Measurements from ENCODE around the gene COQ9.
A peak's percentile ranks its signal among the peaks of the same experiment; 100 is the strongest.

COQ9 gene

GRCh38 chr16:57477531-57478202, 30.4 kb downstream of the COQ9 start:
- no peak overlapping the region for H3K4ac ChIP-seq (ENCODE audit: low read depth, low read length)
- H2BK15ac ChIP-seq (replicated peaks; ENCODE audit: low read depth), result no peak overlapping the region
- H3K79me2 ChIP-seq (ENCODE audit: control insufficient read depth, insufficient read depth, low read length), result no peaks in the 10 kb centered on the region
- no peaks in the 10 kb centered on the region for H3K27me3 ChIP-seq (ENCODE audit: insufficient read depth, low read length, poor library complexity)
- H3K9ac ChIP-seq (ENCODE audit: low read length), result no peak overlapping the region
- no peak overlapping the region for H4K8ac ChIP-seq (ENCODE audit: low read depth, low read length)
- no peak overlapping the region for H3K56ac ChIP-seq (ENCODE audit: low read length)
- no peak overlapping the region for H3K18ac ChIP-seq (ENCODE audit: low read length)
- H2BK5ac ChIP-seq (ENCODE audit: low read length), result no peak overlapping the region
- no peak overlapping the region for H3K23ac ChIP-seq (ENCODE audit: low read length)
- H3K4me1 ChIP-seq (ENCODE audit: control insufficient read depth, low read depth, low read length), result peaks cover 8% of the 10 kb centered on the region
- no CpG with 5 or more reads among the region's 9 CpGs for WGBS (ENCODE audit: extremely low coverage, insufficient coverage, low lambda C conversion rate)
- no peaks in the 10 kb centered on the region for H3K79me1 ChIP-seq (ENCODE audit: low read length)
- H4K5ac ChIP-seq (ENCODE audit: low read length), result no peak overlapping the region
- no peak overlapping the region for H3K4me3 ChIP-seq (ENCODE audit: low read length)
- H3K36me3 ChIP-seq (ENCODE audit: control insufficient read depth, insufficient read depth, low read length), result peaks cover 2% of the 10 kb centered on the region
- no peak overlapping the region for H2BK120ac ChIP-seq (ENCODE audit: low read depth, low read length)
- no peak overlapping the region for H3K4me2 ChIP-seq (ENCODE audit: low read length)
- no peak overlapping the region for H2AK5ac ChIP-seq (ENCODE audit: low read length)
- no peak overlapping the region for H3K27ac ChIP-seq (ENCODE audit: low read depth, low read length)
- peak; percentile 64 for DNase-seq

GRCh38 chr16:57478396-57479204, 31.3 kb downstream of the COQ9 start:
- H3K27ac ChIP-seq (ENCODE audit: low read depth, low read length), result no peak overlapping the region
- no peak overlapping the region for H3K4ac ChIP-seq (ENCODE audit: low read depth, low read length)
- peak overlapping the region; percentile 60 for H3K9ac ChIP-seq (ENCODE audit: low read length)
- peak overlapping the region; percentile 97 for H3K4me2 ChIP-seq (ENCODE audit: low read length)
- H3K79me2 ChIP-seq (ENCODE audit: control insufficient read depth, insufficient read depth, low read length), result no peaks in the 10 kb centered on the region
- H3K27me3 ChIP-seq (ENCODE audit: insufficient read depth, low read length, poor library complexity), result no peaks in the 10 kb centered on the region
- no peaks in the 10 kb centered on the region for H3K79me1 ChIP-seq (ENCODE audit: low read length)
- no peak overlapping the region for H4K8ac ChIP-seq (ENCODE audit: low read depth, low read length)
- no peak overlapping the region for H2AK5ac ChIP-seq (ENCODE audit: low read length)
- no peak for DNase-seq
- H3K23ac ChIP-seq (ENCODE audit: low read length), result no peak overlapping the region
- H3K56ac ChIP-seq (ENCODE audit: low read length), result peak overlapping the region; percentile 84
- H3K18ac ChIP-seq (ENCODE audit: low read length), result no peak overlapping the region
- no peak overlapping the region for H2BK120ac ChIP-seq (ENCODE audit: low read depth, low read length)
- H3K36me3 ChIP-seq (ENCODE audit: control insufficient read depth, insufficient read depth, low read length), result no peaks in the 10 kb centered on the region
- peaks cover 8% of the 10 kb centered on the region for H3K4me1 ChIP-seq (ENCODE audit: control insufficient read depth, low read depth, low read length)
- no peak overlapping the region for H4K5ac ChIP-seq (ENCODE audit: low read length)
- no peak overlapping the region for H3K4me3 ChIP-seq (ENCODE audit: low read length)
- no peak overlapping the region for H2BK5ac ChIP-seq (ENCODE audit: low read length)
- H2BK15ac ChIP-seq (replicated peaks; ENCODE audit: low read depth), result no peak overlapping the region
- 100% methylated on average over 4 of the region's 15 CpGs for WGBS (ENCODE audit: extremely low coverage, insufficient coverage, low lambda C conversion rate)

GRCh38 chr16:57479205-57479975, 32.1 kb downstream of the COQ9 start:
- no peak overlapping the region for H3K27ac ChIP-seq (ENCODE audit: low read depth, low read length)
- H4K8ac ChIP-seq (ENCODE audit: low read depth, low read length), result no peak overlapping the region
- peak overlapping the region; percentile 60 for H3K9ac ChIP-seq (ENCODE audit: low read length)
- no peak overlapping the region for H2BK120ac ChIP-seq (ENCODE audit: low read depth, low read length)
- H3K4me2 ChIP-seq (ENCODE audit: low read length), result peak overlapping the region; percentile 97
- H3K18ac ChIP-seq (ENCODE audit: low read length), result no peak overlapping the region
- no peaks in the 10 kb centered on the region for H3K27me3 ChIP-seq (ENCODE audit: insufficient read depth, low read length, poor library complexity)
- no peaks in the 10 kb centered on the region for H3K79me2 ChIP-seq (ENCODE audit: control insufficient read depth, insufficient read depth, low read length)
- no peak overlapping the region for H2BK15ac ChIP-seq (replicated peaks; ENCODE audit: low read depth)
- no peak overlapping the region for H3K4ac ChIP-seq (ENCODE audit: low read depth, low read length)
- WGBS (ENCODE audit: extremely low coverage, insufficient coverage, low lambda C conversion rate), result no CpG with 5 or more reads among the region's 36 CpGs
- H3K4me3 ChIP-seq (ENCODE audit: low read length), result peak overlapping the region; percentile 59
- no peaks in the 10 kb centered on the region for H3K36me3 ChIP-seq (ENCODE audit: control insufficient read depth, insufficient read depth, low read length)
- H4K5ac ChIP-seq (ENCODE audit: low read length), result no peak overlapping the region
- no peak overlapping the region for H2BK5ac ChIP-seq (ENCODE audit: low read length)
- no peaks in the 10 kb centered on the region for H3K79me1 ChIP-seq (ENCODE audit: low read length)
- H2AK5ac ChIP-seq (ENCODE audit: low read length), result no peak overlapping the region
- peak overlapping the region; percentile 84 for H3K56ac ChIP-seq (ENCODE audit: low read length)
- DNase-seq, result peak; percentile 92
- peaks cover 8% of the 10 kb centered on the region for H3K4me1 ChIP-seq (ENCODE audit: control insufficient read depth, low read depth, low read length)
- no peak overlapping the region for H3K23ac ChIP-seq (ENCODE audit: low read length)

- no peak overlapping the region for H2AK5ac ChIP-seq (ENCODE audit: low read length)
- H3K79me2 ChIP-seq (ENCODE audit: control insufficient read depth, insufficient read depth, low read length), result no peaks in the 10 kb centered on the region
- no peak overlapping the region for H2BK15ac ChIP-seq (replicated peaks; ENCODE audit: low read depth)
- no peak overlapping the region for H2BK120ac ChIP-seq (ENCODE audit: low read depth, low read length)
- DNase-seq, result no peak
- no peak overlapping the region for H2BK5ac ChIP-seq (ENCODE audit: low read length)
- WGBS (ENCODE audit: extremely low coverage, insufficient coverage, low lambda C conversion rate), result no CpG with 5 or more reads among the region's 15 CpGs
- H3K18ac ChIP-seq (ENCODE audit: low read length), result peak overlapping the region; percentile 52
- no peaks in the 10 kb centered on the region for H3K79me1 ChIP-seq (ENCODE audit: low read length)
- no peak overlapping the region for H3K4me3 ChIP-seq (ENCODE audit: low read length)
- H3K36me3 ChIP-seq (ENCODE audit: control insufficient read depth, insufficient read depth, low read length), result no peaks in the 10 kb centered on the region
- no peak overlapping the region for H4K5ac ChIP-seq (ENCODE audit: low read length)
- no peak overlapping the region for H3K27ac ChIP-seq (ENCODE audit: low read depth, low read length)
- H3K4me1 ChIP-seq (ENCODE audit: control insufficient read depth, low read depth, low read length), result peaks cover 8% of the 10 kb centered on the region
- H3K56ac ChIP-seq (ENCODE audit: low read length), result peak overlapping the region; percentile 62
- peak overlapping the region; percentile 33 for H3K9ac ChIP-seq (ENCODE audit: low read length)
- H4K8ac ChIP-seq (ENCODE audit: low read depth, low read length), result no peak overlapping the region
- H3K4ac ChIP-seq (ENCODE audit: low read depth, low read length), result peak overlapping the region; percentile 19
- H3K4me2 ChIP-seq (ENCODE audit: low read length), result peak overlapping the region; percentile 35
- no peaks in the 10 kb centered on the region for H3K27me3 ChIP-seq (ENCODE audit: insufficient read depth, low read length, poor library complexity)
- no peak overlapping the region for H3K23ac ChIP-seq (ENCODE audit: low read length)
Observed at GRCh38 chr16:57479976-57480753, 32.9 kb downstream of the COQ9 start.

- Histone ChIP-seq H2AK5ac (ENCODE audit: low read length) (peak overlapping the region; percentile 50), H3K27me3 (ENCODE audit: insufficient read depth, low read length, poor library complexity) (no peaks in the 10 kb centered on the region), H2BK120ac (ENCODE audit: low read depth, low read length) (no peak overlapping the region), H3K18ac (ENCODE audit: low read length) (no peak overlapping the region), H3K9ac (ENCODE audit: low read length) (peak overlapping the region; percentile 33), H2BK15ac (replicated peaks; ENCODE audit: low read depth) (no peak overlapping the region), H4K8ac (ENCODE audit: low read depth, low read length) (no peak overlapping the region), H2BK5ac (ENCODE audit: low read length) (no peak overlapping the region), H3K4me3 (ENCODE audit: low read length) (no peak overlapping the region), H3K56ac (ENCODE audit: low read length) (peak overlapping the region; percentile 62), H3K79me1 (ENCODE audit: low read length) (no peaks in the 10 kb centered on the region), H3K27ac (ENCODE audit: low read depth, low read length) (no peak overlapping the region), H3K23ac (ENCODE audit: low read length) (no peak overlapping the region), H4K5ac (ENCODE audit: low read length) (no peak overlapping the region), H3K4me1 (ENCODE audit: control insufficient read depth, low read depth, low read length) (peaks cover 7% of the 10 kb centered on the region), H3K4ac (ENCODE audit: low read depth, low read length) (no peak overlapping the region), H3K36me3 (ENCODE audit: control insufficient read depth, insufficient read depth, low read length) (no peaks in the 10 kb centered on the region), H3K4me2 (ENCODE audit: low read length) (no peak overlapping the region), H3K79me2 (ENCODE audit: control insufficient read depth, insufficient read depth, low read length) (no peaks in the 10 kb centered on the region)
- WGBS (ENCODE audit: extremely low coverage, insufficient coverage, low lambda C conversion rate), result no CpG with 5 or more reads among the region's 6 CpGs
- no peak for DNase-seq
Observed at GRCh38 chr16:57480754-57481230, 33.5 kb downstream of the COQ9 start.

Data from mesendoderm (in vitro differentiated cells).